SK-N-MC (cell line): Measurements from ENCODE around the gene SEC16B.

Source experiments
- EZH2 ChIP-seq: fragments of 200-600 bp; sonication (generic); IDR thresholded peaks from one replicate; pipeline ENCODE4 v1.6.1; 2017; ENCODE audit warnings: antibody characterized with exemption
- FOXP2 ChIP-seq: optimal IDR thresholded peaks from 2 replicates; pipeline ENCODE3; 2011; ENCODE audit warnings: mild to moderate bottlenecking, moderate library complexity; ENCODE audit not compliant: insufficient read depth; ENCODE audit errors: extremely low read length, control extremely low read depth
- POLR2AphosphoS5 ChIP-seq: IDR thresholded peaks from 2 replicates; pipeline ENCODE4 v1.6.1; 2012; ENCODE audit warnings: mild to moderate bottlenecking, low read depth, low read length, borderline replicate concordance

DNA sequence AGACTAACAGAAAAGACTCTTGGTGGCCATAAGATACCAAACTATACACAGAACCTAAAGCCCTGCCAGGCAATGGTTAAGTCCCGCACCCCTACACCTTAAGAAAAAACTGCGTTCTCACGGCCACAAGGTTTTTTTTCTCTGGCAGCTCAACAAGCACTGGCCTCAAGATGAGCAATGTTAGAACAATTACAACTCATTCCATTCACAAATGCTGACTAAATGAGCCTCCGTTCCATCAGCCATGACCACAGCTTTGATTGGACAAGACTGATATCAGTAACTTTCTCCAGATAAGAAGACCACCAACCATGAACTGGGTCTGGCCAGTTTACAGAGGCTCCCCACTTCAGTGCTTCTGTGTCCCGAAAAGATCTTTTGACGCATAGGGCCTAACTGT is 31.9 kb downstream of the SEC16B start:
- no peak for TF ChIP-seq EZH2
- TF ChIP-seq POLR2AphosphoS5, result no peak
- no peak for TF ChIP-seq FOXP2
